ENCODE data around the gene FBXO45.
"Not testable (repeated sequence)": the region's sequence is repeated elsewhere in the genome, so short reads cannot be mapped to it uniquely, and the experiment has no call there.

Gene FBXO45

DNA sequence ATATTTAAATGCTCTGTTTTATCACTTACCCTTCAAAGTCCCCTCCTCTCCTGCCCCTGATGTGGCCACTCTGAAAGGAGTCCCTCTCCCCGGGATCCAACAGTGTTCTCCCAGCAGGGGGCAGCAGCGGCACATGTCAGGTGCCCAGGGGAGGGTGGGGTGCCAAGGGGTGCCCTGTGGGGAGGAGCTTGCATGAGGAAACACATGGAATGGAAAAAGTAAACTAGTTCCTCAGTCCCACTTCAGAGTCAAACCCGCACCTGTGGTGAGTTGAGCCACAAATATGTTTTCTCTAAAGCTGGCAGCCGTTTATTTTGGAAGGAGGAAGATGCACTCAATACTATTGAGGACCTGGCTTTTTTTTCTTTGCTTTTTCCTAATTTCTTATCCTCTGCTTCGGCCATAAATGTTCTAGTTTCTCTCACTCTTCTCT, 40.9 kb downstream of the FBXO45 start:
- H3K9me3 ChIP-seq (ENCODE audit: insufficient read depth, low read length, severe bottlenecking) = no peaks in the 10 kb centered on the region
- ATAC-seq (ENCODE audit: insufficient read depth, low read depth) (peak; percentile 87), DNase-seq (peak; percentile 96)
- H2AFZ ChIP-seq (ENCODE audit: low read depth, low read length) = peak overlapping the region; percentile 16; the same call in 1 of the 2 replicates
- peak overlapping the region in 1 of 2 experiments; percentile 28; a peak in 2 of 4 replicates for H3K4me3 ChIP-seq (ENCODE audit: low read depth in 1 of 2, low read length in 2 of 2)
- peaks cover 56% of the 10 kb centered on the region for H3K4me1 ChIP-seq (ENCODE audit: insufficient read depth, low read length)
- H4K20me1 ChIP-seq (ENCODE audit: insufficient read depth, low read length) = no peaks in the 10 kb centered on the region
- H3K27me3 ChIP-seq (ENCODE audit: insufficient read depth, low read length, poor library complexity) = no peaks in the 10 kb centered on the region
- H3K79me2 ChIP-seq (ENCODE audit: insufficient read depth, low read length) = peaks cover 5% of the 10 kb centered on the region
- no peaks in the 10 kb centered on the region for H3K36me3 ChIP-seq (ENCODE audit: insufficient read depth, low read length)
- peak overlapping the region; percentile 51 for H3K9ac ChIP-seq (ENCODE audit: low read depth, low read length)
- peak overlapping the region; percentile 87 for H3K27ac ChIP-seq (ENCODE audit: low read length)
- H3K4me2 ChIP-seq (ENCODE audit: insufficient read depth, low read length) = peak overlapping the region; percentile 56
- TF ChIP-seq, protein P1, sequence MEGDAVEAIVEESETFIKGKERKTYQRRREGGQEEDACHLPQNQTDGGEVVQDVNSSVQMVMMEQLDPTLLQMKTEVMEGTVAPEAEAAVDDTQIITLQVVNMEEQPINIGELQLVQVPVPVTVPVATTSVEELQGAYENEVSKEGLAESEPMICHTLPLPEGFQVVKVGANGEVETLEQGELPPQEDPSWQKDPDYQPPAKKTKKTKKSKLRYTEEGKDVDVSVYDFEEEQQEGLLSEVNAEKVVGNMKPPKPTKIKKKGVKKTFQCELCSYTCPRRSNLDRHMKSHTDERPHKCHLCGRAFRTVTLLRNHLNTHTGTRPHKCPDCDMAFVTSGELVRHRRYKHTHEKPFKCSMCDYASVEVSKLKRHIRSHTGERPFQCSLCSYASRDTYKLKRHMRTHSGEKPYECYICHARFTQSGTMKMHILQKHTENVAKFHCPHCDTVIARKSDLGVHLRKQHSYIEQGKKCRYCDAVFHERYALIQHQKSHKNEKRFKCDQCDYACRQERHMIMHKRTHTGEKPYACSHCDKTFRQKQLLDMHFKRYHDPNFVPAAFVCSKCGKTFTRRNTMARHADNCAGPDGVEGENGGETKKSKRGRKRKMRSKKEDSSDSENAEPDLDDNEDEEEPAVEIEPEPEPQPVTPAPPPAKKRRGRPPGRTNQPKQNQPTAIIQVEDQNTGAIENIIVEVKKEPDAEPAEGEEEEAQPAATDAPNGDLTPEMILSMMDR (IDR thresholded peaks at IDR 0.05; ENCODE audit: borderline replicate concordance, extremely low read depth, low read length, poor library complexity, severe bottlenecking) = peak; percentile 97
- no peak for TF ChIP-seq EZH2 (IDR thresholded peaks at IDR 0.05; ENCODE audit: borderline replicate concordance, low read depth, low read length, severe bottlenecking)

DNA sequence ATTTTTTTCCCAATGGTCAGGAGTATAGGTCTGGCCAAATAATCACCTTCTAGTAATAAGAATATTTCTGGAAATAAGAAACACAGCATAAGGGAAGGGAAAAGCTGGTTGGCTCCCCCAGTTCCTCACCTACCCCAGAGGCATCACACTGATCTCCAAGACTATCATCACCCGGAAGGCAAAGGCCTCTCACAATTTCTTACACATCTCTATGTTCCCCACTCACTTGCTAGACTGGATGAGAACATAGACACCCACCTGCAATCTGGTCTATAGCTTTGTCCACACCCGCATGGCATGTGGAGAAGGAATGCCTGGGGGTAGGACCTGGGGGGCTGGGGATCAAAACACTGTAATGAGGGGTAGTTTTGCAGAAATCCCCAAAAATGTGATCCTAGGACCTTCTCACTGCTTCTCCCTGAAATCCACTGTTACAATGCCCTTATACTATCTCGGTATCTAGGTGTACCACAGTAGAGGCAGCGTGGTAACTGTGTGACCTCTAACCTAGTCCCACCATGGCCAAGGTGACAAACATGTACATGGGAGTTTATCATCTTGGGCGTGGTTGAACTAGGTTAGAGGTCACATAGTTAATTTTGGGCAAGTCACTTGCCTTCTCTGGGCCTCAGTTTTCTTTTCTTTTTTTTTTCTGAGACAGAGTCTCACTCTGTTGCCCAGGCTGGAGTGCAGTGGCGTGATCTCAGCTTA, 41.5 kb downstream of the FBXO45 start:
- Histone ChIP-seq H3K27me3 (ENCODE audit: insufficient read depth, low read length, poor library complexity) (no peaks in the 10 kb centered on the region), H3K79me2 (ENCODE audit: insufficient read depth, low read length) (peaks cover 5% of the 10 kb centered on the region), H3K9ac (ENCODE audit: low read depth, low read length) (peak overlapping the region; percentile 51), H3K27ac (ENCODE audit: low read length) (peak overlapping the region; percentile 87), H4K20me1 (ENCODE audit: insufficient read depth, low read length) (no peaks in the 10 kb centered on the region), H3K4me1 (ENCODE audit: insufficient read depth, low read length) (peaks cover 56% of the 10 kb centered on the region), H3K4me3 (ENCODE audit: low read depth in 1 of 2, low read length in 2 of 2) (peak overlapping the region in 1 of 2 experiments; percentile 28; a peak in 2 of 4 replicates), H3K9me3 (ENCODE audit: insufficient read depth, low read length, severe bottlenecking) (no peaks in the 10 kb centered on the region), H3K4me2 (ENCODE audit: insufficient read depth, low read length) (peak overlapping the region; percentile 56), H3K36me3 (ENCODE audit: insufficient read depth, low read length) (no peaks in the 10 kb centered on the region), H2AFZ (ENCODE audit: low read depth, low read length) (peak overlapping the region; percentile 16; the same call in 1 of the 2 replicates)
- TF ChIP-seq, protein P1 (IDR thresholded peaks at IDR 0.05; ENCODE audit: borderline replicate concordance, extremely low read depth, low read length, poor library complexity, severe bottlenecking) = no peak
- TF ChIP-seq EZH2 (IDR thresholded peaks at IDR 0.05; ENCODE audit: borderline replicate concordance, low read depth, low read length, severe bottlenecking) = no peak
- DNase-seq (peak; percentile 50), ATAC-seq (ENCODE audit: insufficient read depth, low read depth) (peak; percentile 50)

DNA sequence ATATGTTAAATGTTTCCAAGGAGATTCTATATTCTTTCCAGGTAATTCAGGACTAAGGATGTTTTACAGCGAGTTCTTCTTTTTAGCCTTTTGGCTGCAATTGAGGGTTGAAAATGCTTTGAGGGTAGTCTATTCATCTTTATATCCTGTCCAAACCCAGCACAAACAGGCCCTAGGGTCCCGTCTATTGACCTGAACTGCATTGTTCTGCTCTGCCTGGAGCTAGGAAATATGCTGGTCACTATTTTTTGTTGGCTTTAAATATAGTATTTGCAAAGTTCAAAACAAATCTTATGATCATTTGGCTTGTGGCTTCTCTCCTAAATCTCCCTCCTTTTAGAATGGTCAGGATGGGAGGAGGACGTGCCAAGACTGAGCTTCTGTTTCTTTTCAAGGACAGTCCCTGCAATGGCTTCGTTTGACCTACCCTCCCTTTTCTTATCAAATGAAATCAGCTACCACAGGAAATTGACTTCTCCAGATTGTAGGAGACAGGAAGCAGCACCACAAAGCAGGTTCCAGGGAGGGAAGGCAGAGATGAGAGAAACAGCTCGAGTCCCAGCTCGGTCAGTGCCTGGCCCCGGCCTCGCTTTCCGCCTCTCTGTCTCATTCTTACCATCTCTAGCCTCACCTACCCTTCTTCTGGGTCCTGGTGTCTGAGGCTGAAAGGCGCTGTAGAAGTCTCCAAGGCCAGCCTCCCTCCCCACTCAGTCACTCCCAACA, 43.5 kb downstream of the FBXO45 start:
- Histone ChIP-seq H3K4me2 (ENCODE audit: insufficient read depth, low read length) (peak overlapping the region; percentile 64), H3K27me3 (ENCODE audit: insufficient read depth, low read length, poor library complexity) (no peaks in the 10 kb centered on the region), H3K27ac (ENCODE audit: low read length) (peak overlapping the region; percentile 96), H3K36me3 (ENCODE audit: insufficient read depth, low read length) (no peaks in the 10 kb centered on the region), H3K9ac (ENCODE audit: low read depth, low read length) (peak overlapping the region; percentile 63), H4K20me1 (ENCODE audit: insufficient read depth, low read length) (no peaks in the 10 kb centered on the region), H3K4me1 (ENCODE audit: insufficient read depth, low read length) (peaks cover 56% of the 10 kb centered on the region), H3K79me2 (ENCODE audit: insufficient read depth, low read length) (peaks cover 5% of the 10 kb centered on the region), H3K4me3 (ENCODE audit: low read depth in 1 of 2, low read length in 2 of 2) (peak overlapping the region in 1 of 2 experiments; percentile 47; a peak in 2 of 4 replicates), H3K9me3 (ENCODE audit: insufficient read depth, low read length, severe bottlenecking) (no peaks in the 10 kb centered on the region), H2AFZ (ENCODE audit: low read depth, low read length) (peak overlapping the region; percentile 58)
- ATAC-seq (ENCODE audit: insufficient read depth, low read depth) (peak; percentile 67), DNase-seq (peak; percentile 76)
- TF ChIP-seq EZH2 (IDR thresholded peaks at IDR 0.05; ENCODE audit: borderline replicate concordance, low read depth, low read length, severe bottlenecking) = no peak
- TF ChIP-seq, protein P1 (IDR thresholded peaks at IDR 0.05; ENCODE audit: borderline replicate concordance, extremely low read depth, low read length, poor library complexity, severe bottlenecking) = no peak

DNA sequence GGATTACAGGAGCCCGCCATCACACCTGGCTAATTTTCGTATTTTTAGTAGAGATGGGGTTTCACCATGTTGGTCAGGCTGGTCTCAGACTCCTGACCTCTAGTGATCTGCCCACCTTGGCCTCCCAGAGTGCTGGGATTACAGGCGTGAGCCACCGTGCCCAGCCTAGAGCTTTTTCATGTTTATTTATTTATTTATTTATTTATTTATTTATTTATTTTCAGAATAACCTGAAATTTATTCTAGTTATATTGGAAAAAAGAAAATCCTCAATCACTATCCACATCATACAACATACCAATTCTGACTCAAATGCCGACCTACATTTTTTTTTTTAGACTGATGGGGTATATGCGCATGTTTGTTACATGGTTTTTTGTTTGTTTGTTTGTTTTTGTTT, 46.8 kb downstream of the FBXO45 start:
- DNase-seq; H3K9ac ChIP-seq (ENCODE audit: low read depth, low read length); H3K79me2 ChIP-seq (ENCODE audit: insufficient read depth, low read length); H3K36me3 ChIP-seq (ENCODE audit: insufficient read depth, low read length); H3K9me3 ChIP-seq (ENCODE audit: insufficient read depth, low read length, severe bottlenecking); H3K4me3 ChIP-seq (ENCODE audit: low read depth in 1 of 2, low read length in 2 of 2); H4K20me1 ChIP-seq (ENCODE audit: insufficient read depth, low read length); H2AFZ ChIP-seq (ENCODE audit: low read depth, low read length); H3K27me3 ChIP-seq (ENCODE audit: insufficient read depth, low read length, poor library complexity); H3K27ac ChIP-seq (ENCODE audit: low read length); H3K4me2 ChIP-seq (ENCODE audit: insufficient read depth, low read length); ATAC-seq (ENCODE audit: insufficient read depth, low read depth): not testable (repeated sequence)
- H3K4me1 ChIP-seq (ENCODE audit: insufficient read depth, low read length) = peaks cover 52% of the 10 kb centered on the region
